HG03565 (cell line): ENCODE measurements around the gene BICD1.
A peak's percentile ranks its signal among the peaks of the same experiment; 100 is the strongest.

Experiments used
- ATAC-seq: cut with Tn5 transposase; IDR thresholded peaks from one replicate; pipeline ENCODE4 v1.9.1; 2021; ENCODE audit warnings: mild to moderate bottlenecking, moderate library complexity; ENCODE audit not compliant: unreplicated experiment

The BICD1 gene

GRCh38 chr12:32140877-32141276, 34.2 kb downstream of the BICD1 start:
- no peak for ATAC-seq

- ATAC-seq = no peak
Measured at GRCh38 chr12:32145096-32145495, 38.4 kb downstream of the BICD1 start.

GRCh38 chr12:32146074-32146873, 39.6 kb downstream of the BICD1 start:
- ATAC-seq = peak; percentile 82

- ATAC-seq = no peak
Measured at GRCh38 chr12:32148372-32148771, 41.7 kb downstream of the BICD1 start.

GRCh38 chr12:32149489-32149888, 42.8 kb downstream of the BICD1 start:
- no peak for ATAC-seq

- no peak for ATAC-seq
Measured at GRCh38 chr12:32151086-32151485, 44.4 kb downstream of the BICD1 start.

GRCh38 chr12:32151552-32151951, 44.9 kb downstream of the BICD1 start:
- no peak for ATAC-seq

- ATAC-seq = no peak
Measured at GRCh38 chr12:32155041-32155440, 48.4 kb downstream of the BICD1 start.

- ATAC-seq = no peak
Measured at GRCh38 chr12:32155961-32156529, 49.4 kb downstream of the BICD1 start.

GRCh38 chr12:32158525-32158924, 51.9 kb downstream of the BICD1 start:
- ATAC-seq = no peak

- no peak for ATAC-seq
Measured at GRCh38 chr12:32159381-32159780, 52.7 kb downstream of the BICD1 start.

GRCh38 chr12:32159925-32160324, 53.3 kb downstream of the BICD1 start:
- ATAC-seq = no peak

GRCh38 chr12:32161058-32161457, 54.4 kb downstream of the BICD1 start:
- ATAC-seq = no peak

GRCh38 chr12:32163596-32163995, 56.9 kb downstream of the BICD1 start:
- ATAC-seq = no peak

- no peak for ATAC-seq
Measured at GRCh38 chr12:32166510-32166909, 59.9 kb downstream of the BICD1 start.

GRCh38 chr12:32170437-32170998, 63.9 kb downstream of the BICD1 start:
- no peak for ATAC-seq

GRCh38 chr12:32171211-32171610, 64.6 kb downstream of the BICD1 start:
- no peak for ATAC-seq

GRCh38 chr12:32176606-32177005, 70.0 kb downstream of the BICD1 start:
- ATAC-seq = no peak

GRCh38 chr12:32178341-32179010, 71.8 kb downstream of the BICD1 start:
- ATAC-seq = no peak

- no peak for ATAC-seq
Measured at GRCh38 chr12:32179011-32179395, 72.4 kb downstream of the BICD1 start.

GRCh38 chr12:32181498-32182175, 75.0 kb downstream of the BICD1 start:
- ATAC-seq = no peak
